ENCODE measurements around the gene GATC. TPM values are rescaled to one million over a fixed set of nuclear protein-coding genes. Genes with fewer than 3 reads are reported as not detected.
A peak's percentile ranks its signal among the peaks of the same experiment; 100 is the strongest.

GATC gene
- total RNA-seq, 1 experiment from 2014 or later, result 30.9 TPM

DNA sequence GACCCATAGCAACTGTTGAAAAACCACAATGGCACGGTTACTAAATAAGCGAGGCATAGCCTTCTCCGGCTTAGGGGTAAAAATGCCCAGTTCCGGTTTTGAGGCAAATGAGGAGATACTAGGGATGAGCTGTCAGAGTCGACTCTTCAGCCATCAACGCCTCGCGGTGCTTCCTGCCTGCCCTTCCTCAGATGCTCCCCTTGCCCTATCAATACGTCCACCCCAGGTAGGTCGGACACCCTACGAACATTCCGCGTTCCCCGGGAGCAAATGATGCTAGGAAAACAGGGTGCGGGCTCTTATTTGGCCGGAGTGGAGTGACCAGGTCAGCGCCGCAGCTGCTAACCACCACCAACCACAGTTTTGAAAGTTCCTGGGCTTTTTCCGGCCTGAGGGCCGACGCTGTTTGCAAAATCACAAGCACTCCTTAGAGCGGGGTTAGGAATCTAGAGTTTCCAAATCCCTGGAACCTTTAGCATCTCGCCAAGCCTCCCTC, 22.1 kb downstream of the GATC start:
- H3K4me3 Mint-ChIP-seq (ENCODE audit: unreplicated experiment), result peak overlapping the region; percentile 85
- Histone ChIP-seq H3K4me3 (ENCODE audit: low read depth, low read length) (peak overlapping the region; percentile 80), H3K27me3 (replicated peaks; ENCODE audit: control insufficient read depth, insufficient read depth, low read length) (no peaks in the 10 kb centered on the region), H3K9me3 (no peaks in the 10 kb centered on the region), H3K36me3 (ENCODE audit: control insufficient read depth, insufficient read depth, low read length) (0 out of 2 replicates have a peak, but pooled peaks cover 1% of the 10 kb centered on the region), H3K4me1 (peaks cover 5% of the 10 kb centered on the region; the same call in 1 of the 2 replicates)
- BruUV-seq (replicated peaks), result TSS peak; percentile 47
- H3K4me1 Mint-ChIP-seq (ENCODE audit: low read depth, unreplicated experiment), result no peaks in the 10 kb centered on the region
- H3K27me3 Mint-ChIP-seq (ENCODE audit: insufficient read depth, unreplicated experiment), result no peaks in the 10 kb centered on the region
- no peak for TF ChIP-seq CTCF (IDR thresholded peaks at IDR 0.05; ENCODE audit: insufficient read depth in 1 of 2, low read depth in 1 of 2, low read length in 1 of 2, severe bottlenecking in 1 of 2, unreplicated experiment in 1 of 2)
- no peaks in the 10 kb centered on the region for H3K9me3 Mint-ChIP-seq (ENCODE audit: unreplicated experiment)
- DNase-seq, result peak; percentile 44 to 53
- CTCF ChIA-PET, result interaction anchor here (0.6 to 1.2 kb wide), 4 partner anchors 11 to 267 kb away, joined by 3 to 4 read pairs (median 4); no protein-coding TSS in a partner anchor
- peak overlapping the region; percentile 79 for H3K27ac Mint-ChIP-seq (ENCODE audit: unreplicated experiment)
- POLR2A ChIA-PET, result interaction anchor here (1.6 kb wide), 1 partner anchor 113 kb away, joined by 5 read pairs; the partner anchor contains the start of gene POP5
- intact Hi-C loops (cut with micrococcal nuclease; ENCODE audit: unreplicated experiment), result loop anchor here (2.0 to 5.0 kb wide), 2 partner anchors 22 to 59 kb away; partner anchors contain the start of genes COQ5, GATC and TRIAP1
- H3K36me3 Mint-ChIP-seq (ENCODE audit: insufficient read depth, unreplicated experiment), result peaks cover 59% of the 10 kb centered on the region

GRCh38 chr12:120468821-120469449, 22.7 kb downstream of the GATC start:
- POLR2A ChIA-PET, result interaction anchor here (0.7 to 1.6 kb wide), 2 partner anchors 12 to 112 kb away, joined by 5 to 12 read pairs; partner anchors contain the start of gene POP5

More at GRCh38 chr12:120468821-120469449, 22.7 kb downstream of the GATC start:
- Mint-ChIP-seq H3K9me3 (ENCODE audit: unreplicated experiment) (no peaks in the 10 kb centered on the region), H3K4me3 (ENCODE audit: unreplicated experiment) (peak overlapping the region; percentile 85), H3K27me3 (ENCODE audit: insufficient read depth, unreplicated experiment) (no peaks in the 10 kb centered on the region), H3K4me1 (ENCODE audit: low read depth, unreplicated experiment) (peaks cover 4% of the 10 kb centered on the region), H3K36me3 (ENCODE audit: insufficient read depth, unreplicated experiment) (peaks cover 54% of the 10 kb centered on the region), H3K27ac (ENCODE audit: unreplicated experiment) (peak overlapping the region; percentile 79)
- no peaks in the 10 kb centered on the region for H3K9me3 ChIP-seq
- DNase-seq, result peak in 1 of 2 experiments; percentile 41
- TF ChIP-seq CTCF (IDR thresholded peaks at IDR 0.05; ENCODE audit: insufficient read depth in 1 of 2, low read depth in 1 of 2, low read length in 1 of 2, severe bottlenecking in 1 of 2, unreplicated experiment in 1 of 2), result no peak
- peaks cover 5% of the 10 kb centered on the region for H3K4me1 ChIP-seq
- CTCF ChIA-PET, result interaction anchor here (0.7 to 1.2 kb wide), 5 partner anchors 12 to 241 kb away, joined by 3 to 5 read pairs (median 3); no protein-coding TSS in a partner anchor
- peak overlapping the region; percentile 80 for H3K4me3 ChIP-seq (ENCODE audit: low read depth, low read length)
- intact Hi-C loops (cut with micrococcal nuclease; ENCODE audit: unreplicated experiment), result loop anchor here (1.0 to 5.0 kb wide), 3 partner anchors 22 to 58 kb away; partner anchors contain the start of genes COQ5, DYNLL1, GATC and TRIAP1
- no TSS peak for BruUV-seq (replicated peaks)
- H3K36me3 ChIP-seq (ENCODE audit: control insufficient read depth, insufficient read depth, low read length), result no peaks in the 10 kb centered on the region
- H3K27me3 ChIP-seq (replicated peaks; ENCODE audit: control insufficient read depth, insufficient read depth, low read length), result no peaks in the 10 kb centered on the region

Data from Caco-2 (cell line).